ENCODE measurements around the gene C3orf52.

- TF ChIP-seq, protein P1, sequence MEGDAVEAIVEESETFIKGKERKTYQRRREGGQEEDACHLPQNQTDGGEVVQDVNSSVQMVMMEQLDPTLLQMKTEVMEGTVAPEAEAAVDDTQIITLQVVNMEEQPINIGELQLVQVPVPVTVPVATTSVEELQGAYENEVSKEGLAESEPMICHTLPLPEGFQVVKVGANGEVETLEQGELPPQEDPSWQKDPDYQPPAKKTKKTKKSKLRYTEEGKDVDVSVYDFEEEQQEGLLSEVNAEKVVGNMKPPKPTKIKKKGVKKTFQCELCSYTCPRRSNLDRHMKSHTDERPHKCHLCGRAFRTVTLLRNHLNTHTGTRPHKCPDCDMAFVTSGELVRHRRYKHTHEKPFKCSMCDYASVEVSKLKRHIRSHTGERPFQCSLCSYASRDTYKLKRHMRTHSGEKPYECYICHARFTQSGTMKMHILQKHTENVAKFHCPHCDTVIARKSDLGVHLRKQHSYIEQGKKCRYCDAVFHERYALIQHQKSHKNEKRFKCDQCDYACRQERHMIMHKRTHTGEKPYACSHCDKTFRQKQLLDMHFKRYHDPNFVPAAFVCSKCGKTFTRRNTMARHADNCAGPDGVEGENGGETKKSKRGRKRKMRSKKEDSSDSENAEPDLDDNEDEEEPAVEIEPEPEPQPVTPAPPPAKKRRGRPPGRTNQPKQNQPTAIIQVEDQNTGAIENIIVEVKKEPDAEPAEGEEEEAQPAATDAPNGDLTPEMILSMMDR (IDR thresholded peaks at IDR 0.05), result no peak
- TF ChIP-seq POLR2AphosphoS5 (IDR thresholded peaks at IDR 0.05; ENCODE audit: low read depth, low read length) (no peak), SIN3A (IDR thresholded peaks at IDR 0.05; ENCODE audit: borderline replicate concordance, insufficient read depth, low read depth, low read length) (no peak), REST (IDR thresholded peaks at IDR 0.05; ENCODE audit: insufficient read depth in 1 of 2, low read depth in 2 of 2, low read length in 1 of 2) (no peak), TCF7L2 (IDR thresholded peaks at IDR 0.05; ENCODE audit: low read depth, low read length) (no peak)
These were observed 62.9 kb downstream of the C3orf52 start for GRCh38 chr3:112149136-112149535.

All from Panc1 (cell line).